ENCODE results near the gene KCNK5.

DNA sequence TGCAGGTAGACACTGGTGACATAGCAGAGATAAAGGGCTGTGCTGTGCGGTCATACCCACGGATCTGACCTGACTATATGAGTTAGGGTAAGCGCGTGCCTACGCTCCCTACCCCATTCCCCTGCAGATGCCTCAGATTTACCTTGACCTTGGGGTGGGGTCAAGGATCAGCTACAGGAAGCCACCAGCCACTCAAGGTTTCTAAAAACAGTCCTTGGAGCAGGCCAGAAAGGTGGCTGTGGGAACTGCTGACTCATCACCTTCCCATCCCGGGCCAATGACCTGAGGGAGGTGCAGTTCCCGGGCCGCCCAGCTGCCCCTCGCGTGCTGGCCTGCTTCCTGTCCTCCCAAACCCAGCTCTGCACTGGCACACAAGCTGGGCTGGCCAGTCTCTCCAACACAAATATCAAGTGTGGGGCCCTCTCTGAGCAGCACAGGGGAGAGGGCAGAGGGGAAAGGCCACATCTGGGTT, 23.0 kb downstream of the KCNK5 start:
- TF ChIP-seq, protein P1, sequence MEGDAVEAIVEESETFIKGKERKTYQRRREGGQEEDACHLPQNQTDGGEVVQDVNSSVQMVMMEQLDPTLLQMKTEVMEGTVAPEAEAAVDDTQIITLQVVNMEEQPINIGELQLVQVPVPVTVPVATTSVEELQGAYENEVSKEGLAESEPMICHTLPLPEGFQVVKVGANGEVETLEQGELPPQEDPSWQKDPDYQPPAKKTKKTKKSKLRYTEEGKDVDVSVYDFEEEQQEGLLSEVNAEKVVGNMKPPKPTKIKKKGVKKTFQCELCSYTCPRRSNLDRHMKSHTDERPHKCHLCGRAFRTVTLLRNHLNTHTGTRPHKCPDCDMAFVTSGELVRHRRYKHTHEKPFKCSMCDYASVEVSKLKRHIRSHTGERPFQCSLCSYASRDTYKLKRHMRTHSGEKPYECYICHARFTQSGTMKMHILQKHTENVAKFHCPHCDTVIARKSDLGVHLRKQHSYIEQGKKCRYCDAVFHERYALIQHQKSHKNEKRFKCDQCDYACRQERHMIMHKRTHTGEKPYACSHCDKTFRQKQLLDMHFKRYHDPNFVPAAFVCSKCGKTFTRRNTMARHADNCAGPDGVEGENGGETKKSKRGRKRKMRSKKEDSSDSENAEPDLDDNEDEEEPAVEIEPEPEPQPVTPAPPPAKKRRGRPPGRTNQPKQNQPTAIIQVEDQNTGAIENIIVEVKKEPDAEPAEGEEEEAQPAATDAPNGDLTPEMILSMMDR (IDR thresholded peaks at IDR 0.05; ENCODE audit: insufficient read depth, low read length, poor library complexity, severe bottlenecking), result no peak
- TF ChIP-seq EZH2phosphoT487 (conservative IDR thresholded peaks at IDR 0.05; ENCODE audit: low read length), result no peak
